Astrocyte of the cerebellum (primary cell): ENCODE measurements around the gene DUSP21.

ENCODE experiments used
- DNase-seq: peaks from one replicate; pipeline ENCODE4 v3.0.0-alpha.2; 2011; ENCODE audit warnings: low read depth
- H3K4me3 ChIP-seq: 2 replicates; pipeline ENCODE4 v1.5.1; 2011; ENCODE audit warnings: mild to moderate bottlenecking, low read depth, low read length, moderate library complexity
- in situ Hi-C: cut with HindIII; loops from 2 replicates; pipeline ENCODE4 v1.10.0; 2017; ENCODE audit warnings: low sequenced_read_pairs
- TF ChIP-seq, protein P1 (sequence below): IDR thresholded peaks from 2 replicates; pipeline ENCODE4 v1.5.1; 2012; ENCODE audit warnings: low read length, low read depth, moderate library complexity, mild to moderate bottlenecking; ENCODE audit errors: missing control alignments

DUSP21 gene

GRCh38 chrX:44843753-44844152 is at the start of gene DUSP21:
DUSP21 (plus strand) TSS chrX:44844021; CDS start chrX:44844133, 112 bp downstream.
- in situ Hi-C loops, result no loop called here
- TF ChIP-seq, protein P1, sequence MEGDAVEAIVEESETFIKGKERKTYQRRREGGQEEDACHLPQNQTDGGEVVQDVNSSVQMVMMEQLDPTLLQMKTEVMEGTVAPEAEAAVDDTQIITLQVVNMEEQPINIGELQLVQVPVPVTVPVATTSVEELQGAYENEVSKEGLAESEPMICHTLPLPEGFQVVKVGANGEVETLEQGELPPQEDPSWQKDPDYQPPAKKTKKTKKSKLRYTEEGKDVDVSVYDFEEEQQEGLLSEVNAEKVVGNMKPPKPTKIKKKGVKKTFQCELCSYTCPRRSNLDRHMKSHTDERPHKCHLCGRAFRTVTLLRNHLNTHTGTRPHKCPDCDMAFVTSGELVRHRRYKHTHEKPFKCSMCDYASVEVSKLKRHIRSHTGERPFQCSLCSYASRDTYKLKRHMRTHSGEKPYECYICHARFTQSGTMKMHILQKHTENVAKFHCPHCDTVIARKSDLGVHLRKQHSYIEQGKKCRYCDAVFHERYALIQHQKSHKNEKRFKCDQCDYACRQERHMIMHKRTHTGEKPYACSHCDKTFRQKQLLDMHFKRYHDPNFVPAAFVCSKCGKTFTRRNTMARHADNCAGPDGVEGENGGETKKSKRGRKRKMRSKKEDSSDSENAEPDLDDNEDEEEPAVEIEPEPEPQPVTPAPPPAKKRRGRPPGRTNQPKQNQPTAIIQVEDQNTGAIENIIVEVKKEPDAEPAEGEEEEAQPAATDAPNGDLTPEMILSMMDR, result no peak
- DNase-seq, result no peak
- no peak within 1 kb of the TSS for H3K4me3 ChIP-seq

GRCh38 chrX:44795945-44796450 is 47.8 kb upstream of the DUSP21 start:
- TF ChIP-seq, protein P1, result no peak
- in situ Hi-C loops, result no loop called here
- H3K4me3 ChIP-seq, result no peak overlapping the region
- DNase-seq, result no peak

DNA sequence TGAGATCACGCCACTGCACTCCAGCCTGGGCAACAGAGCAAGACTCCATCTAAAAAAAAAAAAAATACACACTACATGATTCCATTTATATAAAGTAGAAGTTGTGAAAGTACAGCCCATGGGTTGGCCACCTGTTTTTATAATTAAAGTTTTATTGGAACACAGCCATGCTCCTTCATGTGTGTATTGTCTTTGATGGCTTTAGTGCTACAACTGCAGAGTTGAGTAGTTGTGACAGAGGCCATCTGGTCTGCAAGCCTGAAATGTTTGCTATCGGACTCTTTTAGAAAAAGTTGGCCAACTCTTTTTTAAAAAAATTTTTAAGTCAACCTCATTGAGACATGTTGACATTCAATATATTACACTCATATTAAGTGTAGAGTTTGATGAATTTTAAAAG is 41.2 kb upstream of the DUSP21 start:
- no peak overlapping the region for H3K4me3 ChIP-seq
- TF ChIP-seq, protein P1, result no peak
- in situ Hi-C loops, result no loop called here
- no peak for DNase-seq

- in situ Hi-C loops, result no loop called here
- no peak overlapping the region for H3K4me3 ChIP-seq
- TF ChIP-seq, protein P1, result no peak
- no peak for DNase-seq
Observed at GRCh38 chrX:44815681-44816080, 28.1 kb upstream of the DUSP21 start.

DNA sequence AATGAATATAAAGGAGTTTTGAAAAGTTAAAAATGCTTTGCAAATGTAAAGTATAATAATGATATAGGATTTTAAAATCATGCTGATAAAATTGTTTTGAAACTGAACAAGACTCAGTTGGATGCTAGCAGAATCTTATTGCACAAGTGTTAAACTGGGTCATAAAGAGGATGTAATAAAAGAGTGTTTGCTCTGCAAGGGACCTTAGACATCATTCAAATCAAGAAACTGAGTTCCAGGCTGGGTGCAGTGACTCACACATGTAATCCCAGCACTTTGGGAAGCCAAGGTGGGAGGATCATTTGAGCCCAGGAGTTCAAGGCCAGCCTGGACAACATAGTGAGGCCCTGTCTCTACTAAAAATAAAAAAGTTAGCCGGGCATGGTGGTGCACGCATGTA is 27.5 kb upstream of the DUSP21 start:
- DNase-seq, result no peak
- H3K4me3 ChIP-seq, result no peak overlapping the region
- in situ Hi-C loops, result no loop called here
- TF ChIP-seq, protein P1, result no peak

- DNase-seq, result no peak
- no peak overlapping the region for H3K4me3 ChIP-seq
- in situ Hi-C loops, result no loop called here
- TF ChIP-seq, protein P1, result no peak
Observed at GRCh38 chrX:44817029-44817428, 26.8 kb upstream of the DUSP21 start.
